GM18907 (cell line): ENCODE measurements around the gene SLC25A1.
A peak's percentile ranks its signal among the peaks of the same experiment; 100 is the strongest.
"Not testable (repeated sequence)": the region's sequence is repeated elsewhere in the genome, so short reads cannot be mapped to it uniquely, and the experiment has no call there.

Experiments
- ATAC-seq: cut with Tn5 transposase; IDR thresholded peaks from one replicate; pipeline ENCODE4 v1.9.1; 2021; ENCODE audit warnings: mild to moderate bottlenecking, moderate library complexity; ENCODE audit not compliant: unreplicated experiment

The SLC25A1 gene

GRCh38 chr22:19168088-19168890, 10.2 kb downstream of the SLC25A1 start:
- ATAC-seq, result no peak

- no peak for ATAC-seq
Measured at GRCh38 chr22:19167106-19167869, 11.2 kb downstream of the SLC25A1 start.

GRCh38 chr22:19166421-19166820, 12.1 kb downstream of the SLC25A1 start:
- no peak for ATAC-seq

GRCh38 chr22:19164425-19164824, 14.1 kb downstream of the SLC25A1 start:
- no peak for ATAC-seq

- ATAC-seq, result not testable (repeated sequence)
Measured at GRCh38 chr22:19158649-19159048, 19.9 kb downstream of the SLC25A1 start.

- not testable (repeated sequence) for ATAC-seq
Measured at GRCh38 chr22:19156109-19156508, 22.4 kb downstream of the SLC25A1 start.

- no peak for ATAC-seq
Measured at GRCh38 chr22:19152942-19153883, 25.3 kb downstream of the SLC25A1 start.

GRCh38 chr22:19151329-19152191, 27.0 kb downstream of the SLC25A1 start:
- ATAC-seq, result no peak

GRCh38 chr22:19150482-19151328, 27.8 kb downstream of the SLC25A1 start:
- no peak for ATAC-seq

GRCh38 chr22:19149991-19150390, 28.5 kb downstream of the SLC25A1 start, which contains the start of gene GSC2:
Gene GSC2 (minus strand): TSS chr22:19150292. CDS start chr22:19150283, 9 bp downstream.
- ATAC-seq, result no peak

GRCh38 chr22:19149047-19149883, 29.3 kb downstream of the SLC25A1 start:
- no peak for ATAC-seq

- ATAC-seq, result no peak
Measured at GRCh38 chr22:19148417-19149046, 30.0 kb downstream of the SLC25A1 start.

GRCh38 chr22:19147195-19147780, 31.2 kb downstream of the SLC25A1 start:
- no peak for ATAC-seq

- ATAC-seq, result no peak
Measured at GRCh38 chr22:19146215-19146968, 32.1 kb downstream of the SLC25A1 start.

GRCh38 chr22:19143967-19144400, 34.6 kb downstream of the SLC25A1 start:
- peak; percentile 2 for ATAC-seq

GRCh38 chr22:19143212-19143611, 35.3 kb downstream of the SLC25A1 start:
- no peak for ATAC-seq
